ENCODE measurements around the gene BEST3. TPM values are rescaled to one million over a fixed set of nuclear protein-coding genes. Genes with fewer than 3 reads are reported as not detected.
"Not testable (repeated sequence)": the region's sequence is repeated elsewhere in the genome, so short reads cannot be mapped to it uniquely, and the experiment has no call there.

The BEST3 gene
- total RNA-seq, 1 donor from 2014 or later: not detected

DNA sequence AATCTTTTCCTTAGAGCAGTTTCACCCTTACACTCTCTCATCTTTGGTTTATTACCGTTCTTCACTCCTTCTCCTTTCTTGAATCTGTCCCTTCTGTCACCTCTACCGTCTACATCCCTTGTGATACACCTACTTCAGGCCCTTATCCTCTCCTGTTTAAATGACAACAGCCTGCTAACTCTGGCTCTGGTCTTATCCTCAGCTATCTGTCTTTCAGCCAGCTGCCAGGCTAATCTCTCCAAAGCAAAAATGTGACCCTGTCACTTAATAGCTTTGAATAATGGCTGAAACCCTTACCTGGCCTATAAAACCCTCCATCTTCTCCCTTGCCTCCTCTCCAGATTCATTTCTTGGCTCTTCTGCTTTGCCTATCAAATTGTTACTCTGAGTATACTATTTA is 32.3 kb downstream of the BEST3 start:
- Mint-ChIP-seq H3K4me1 (ENCODE audit: low read depth, unreplicated experiment) (no peaks in the 10 kb centered on the region), H3K9me3 (ENCODE audit: unreplicated experiment) (peaks cover 2% of the 10 kb centered on the region), H3K36me3 (ENCODE audit: unreplicated experiment) (no peaks in the 10 kb centered on the region), H3K27me3 (ENCODE audit: unreplicated experiment) (no peaks in the 10 kb centered on the region), H3K4me3 (ENCODE audit: unreplicated experiment) (no peak overlapping the region), H3K27ac (ENCODE audit: unreplicated experiment) (no peak overlapping the region)
- TF ChIP-seq, protein P1, sequence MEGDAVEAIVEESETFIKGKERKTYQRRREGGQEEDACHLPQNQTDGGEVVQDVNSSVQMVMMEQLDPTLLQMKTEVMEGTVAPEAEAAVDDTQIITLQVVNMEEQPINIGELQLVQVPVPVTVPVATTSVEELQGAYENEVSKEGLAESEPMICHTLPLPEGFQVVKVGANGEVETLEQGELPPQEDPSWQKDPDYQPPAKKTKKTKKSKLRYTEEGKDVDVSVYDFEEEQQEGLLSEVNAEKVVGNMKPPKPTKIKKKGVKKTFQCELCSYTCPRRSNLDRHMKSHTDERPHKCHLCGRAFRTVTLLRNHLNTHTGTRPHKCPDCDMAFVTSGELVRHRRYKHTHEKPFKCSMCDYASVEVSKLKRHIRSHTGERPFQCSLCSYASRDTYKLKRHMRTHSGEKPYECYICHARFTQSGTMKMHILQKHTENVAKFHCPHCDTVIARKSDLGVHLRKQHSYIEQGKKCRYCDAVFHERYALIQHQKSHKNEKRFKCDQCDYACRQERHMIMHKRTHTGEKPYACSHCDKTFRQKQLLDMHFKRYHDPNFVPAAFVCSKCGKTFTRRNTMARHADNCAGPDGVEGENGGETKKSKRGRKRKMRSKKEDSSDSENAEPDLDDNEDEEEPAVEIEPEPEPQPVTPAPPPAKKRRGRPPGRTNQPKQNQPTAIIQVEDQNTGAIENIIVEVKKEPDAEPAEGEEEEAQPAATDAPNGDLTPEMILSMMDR (IDR thresholded peaks at IDR 0.05; ENCODE audit: partially characterized antibody, unreplicated experiment): no peak
- no peak for DNase-seq

DNA sequence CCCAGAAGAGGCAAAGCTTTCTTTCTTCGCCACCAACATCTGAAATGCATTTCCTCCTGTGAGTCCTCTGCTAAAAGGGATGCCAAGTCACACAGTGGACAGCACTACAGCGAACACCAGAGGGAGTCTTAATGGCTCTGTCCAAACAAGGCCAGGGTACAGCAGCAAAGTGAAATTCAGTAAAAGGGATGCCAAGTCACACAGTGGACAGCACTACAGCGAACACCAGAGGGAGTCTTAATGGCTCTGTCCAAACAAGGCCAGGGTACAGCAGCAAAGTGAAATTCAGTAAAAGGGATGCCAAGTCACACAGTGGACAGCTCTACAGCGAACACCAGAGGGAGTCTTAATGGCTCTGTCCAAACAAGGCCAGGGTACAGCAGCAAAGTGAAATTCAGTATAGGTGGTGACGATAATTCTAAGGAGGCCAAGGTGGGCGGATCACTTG is 34.1 kb downstream of the BEST3 start:
- H3K4me3 Mint-ChIP-seq (ENCODE audit: unreplicated experiment); H3K27me3 Mint-ChIP-seq (ENCODE audit: unreplicated experiment); H3K36me3 Mint-ChIP-seq (ENCODE audit: unreplicated experiment); DNase-seq; H3K27ac Mint-ChIP-seq (ENCODE audit: unreplicated experiment); H3K9me3 Mint-ChIP-seq (ENCODE audit: unreplicated experiment); H3K4me1 Mint-ChIP-seq (ENCODE audit: low read depth, unreplicated experiment): not testable (repeated sequence)

DNA sequence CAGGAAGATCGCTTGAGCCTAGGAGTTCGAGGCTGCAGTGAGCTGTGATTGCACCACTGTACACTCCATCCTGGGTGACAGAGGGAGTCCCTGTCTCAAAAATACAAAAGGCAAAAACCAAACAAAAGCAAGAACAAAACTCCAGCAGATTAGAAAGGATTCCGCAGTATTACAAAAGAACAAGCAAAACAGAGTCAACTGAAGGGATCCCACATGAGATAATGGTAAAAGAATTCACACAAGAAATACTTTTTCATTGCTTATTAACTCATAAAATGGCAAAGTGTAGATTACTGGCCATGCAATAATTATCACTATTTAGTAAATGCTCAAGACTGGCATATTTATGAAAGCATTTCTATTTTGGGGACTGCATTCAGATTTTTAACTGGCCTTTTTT is 35.4 kb downstream of the BEST3 start:
- Mint-ChIP-seq H3K9me3 (ENCODE audit: unreplicated experiment) (peaks cover 1% of the 10 kb centered on the region), H3K4me3 (ENCODE audit: unreplicated experiment) (no peak overlapping the region), H3K27me3 (ENCODE audit: unreplicated experiment) (no peaks in the 10 kb centered on the region), H3K4me1 (ENCODE audit: low read depth, unreplicated experiment) (no peaks in the 10 kb centered on the region), H3K27ac (ENCODE audit: unreplicated experiment) (no peak overlapping the region), H3K36me3 (ENCODE audit: unreplicated experiment) (no peaks in the 10 kb centered on the region)
- no peak for DNase-seq
- TF ChIP-seq, protein P1 (IDR thresholded peaks at IDR 0.05; ENCODE audit: partially characterized antibody, unreplicated experiment): no peak

DNA sequence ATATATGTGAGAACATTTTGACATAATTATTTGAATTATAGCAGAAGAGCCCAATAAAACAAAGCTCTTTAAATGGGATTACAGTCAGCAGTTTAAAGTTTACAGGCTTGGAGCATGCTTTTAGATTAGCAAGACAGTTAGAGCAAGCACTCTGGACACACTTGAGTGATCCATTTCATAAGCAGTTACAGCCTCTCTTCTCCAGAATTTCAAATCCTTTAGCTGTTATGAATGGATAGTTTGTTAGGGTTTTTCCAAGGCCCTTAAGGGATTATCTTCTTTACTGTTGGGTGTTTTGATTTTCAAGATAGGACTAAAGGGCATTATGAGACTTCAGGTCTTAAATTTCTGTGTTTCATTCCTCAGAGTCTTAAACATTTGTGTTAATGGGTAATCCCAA is 36.3 kb downstream of the BEST3 start:
- H3K27me3 Mint-ChIP-seq (ENCODE audit: unreplicated experiment): no peaks in the 10 kb centered on the region

DNA sequence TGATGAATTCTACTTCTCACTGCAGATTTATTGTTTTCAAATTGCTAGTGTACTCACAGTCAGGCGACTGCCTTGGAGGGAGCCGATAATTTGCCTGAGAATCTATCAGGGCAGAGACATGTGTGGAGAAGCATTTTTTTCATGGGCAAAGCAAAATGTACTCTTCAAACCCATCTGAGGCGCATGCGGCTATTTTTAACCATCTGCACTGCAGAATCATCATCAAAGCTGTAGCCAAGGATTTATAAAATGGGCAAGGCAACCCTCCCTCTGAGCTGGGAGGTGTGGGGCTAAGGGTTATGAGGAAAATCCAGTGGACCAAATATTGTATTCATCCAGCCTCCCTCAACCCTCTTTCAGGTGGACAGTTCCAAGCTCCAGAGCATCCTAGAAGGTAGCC is 37.7 kb downstream of the BEST3 start:
- H3K36me3 Mint-ChIP-seq (ENCODE audit: unreplicated experiment): no peaks in the 10 kb centered on the region
- peaks cover 2% of the 10 kb centered on the region for H3K9me3 Mint-ChIP-seq (ENCODE audit: unreplicated experiment)
- H3K27ac Mint-ChIP-seq (ENCODE audit: unreplicated experiment): no peak overlapping the region
- TF ChIP-seq, protein P1 (IDR thresholded peaks at IDR 0.05; ENCODE audit: partially characterized antibody, unreplicated experiment): no peak
- no peaks in the 10 kb centered on the region for H3K4me1 Mint-ChIP-seq (ENCODE audit: low read depth, unreplicated experiment)
- DNase-seq: no peak
- no peaks in the 10 kb centered on the region for H3K27me3 Mint-ChIP-seq (ENCODE audit: unreplicated experiment)
- H3K4me3 Mint-ChIP-seq (ENCODE audit: unreplicated experiment): no peak overlapping the region

More for the DNA sequence above, 36.3 kb downstream of the BEST3 start:
- Mint-ChIP-seq H3K4me3 (ENCODE audit: unreplicated experiment) (no peak overlapping the region), H3K36me3 (ENCODE audit: unreplicated experiment) (no peaks in the 10 kb centered on the region), H3K9me3 (ENCODE audit: unreplicated experiment) (peaks cover 2% of the 10 kb centered on the region), H3K27ac (ENCODE audit: unreplicated experiment) (no peak overlapping the region), H3K4me1 (ENCODE audit: low read depth, unreplicated experiment) (no peaks in the 10 kb centered on the region)
- TF ChIP-seq, protein P1 (IDR thresholded peaks at IDR 0.05; ENCODE audit: partially characterized antibody, unreplicated experiment): no peak
- DNase-seq: no peak
